Measurements from ENCODE around the gene PCBP3.

Gene PCBP3

GRCh38 chr21:45940621-45941337 is 297.3 kb downstream of the PCBP3 start:
- Mint-ChIP-seq H3K27me3 (peaks cover 11% of the 10 kb centered on the region), H3K4me3 (no peak overlapping the region), H3K4me1 (peaks cover 5% of the 10 kb centered on the region), H3K27ac (peak overlapping the region in 1 of 2 donors; percentile 27), H3K9me3 (no peaks in the 10 kb centered on the region)
- no peak for DNase-seq
- ATAC-seq: peak; percentile 41

- Mint-ChIP-seq H3K27ac (no peak overlapping the region), H3K27me3 (peaks cover 11% of the 10 kb centered on the region), H3K9me3 (no peaks in the 10 kb centered on the region), H3K4me3 (no peak overlapping the region), H3K4me1 (peaks cover 5% of the 10 kb centered on the region)
- ATAC-seq: no peak
- no peak for DNase-seq
Measured at GRCh38 chr21:45941338-45941710, 297.8 kb downstream of the PCBP3 start.

- peaks cover 5% of the 10 kb centered on the region for H3K4me1 Mint-ChIP-seq
- H3K27ac Mint-ChIP-seq: peak overlapping the region in 1 of 2 donors; percentile 33
- DNase-seq: no peak
Measured at GRCh38 chr21:45941717-45942546, 298.4 kb downstream of the PCBP3 start.

GRCh38 chr21:45942755-45943629 is 299.5 kb downstream of the PCBP3 start:
- Mint-ChIP-seq H3K4me1 (peaks cover 1% of the 10 kb centered on the region), H3K27me3 (peaks cover 1% of the 10 kb centered on the region), H3K9me3 (no peaks in the 10 kb centered on the region), H3K27ac (no peak overlapping the region), H3K4me3 (no peak overlapping the region)
- ATAC-seq (no peak), DNase-seq (no peak)

More at GRCh38 chr21:45941717-45942546, 298.4 kb downstream of the PCBP3 start:
- Mint-ChIP-seq H3K4me3 (no peak overlapping the region), H3K9me3 (no peaks in the 10 kb centered on the region), H3K27me3 (peaks cover 11% of the 10 kb centered on the region)
- no peak for ATAC-seq

GRCh38 chr21:45943630-45944540 is 300.4 kb downstream of the PCBP3 start:
- Mint-ChIP-seq H3K27me3 (peaks cover 8% of the 10 kb centered on the region), H3K4me1 (no peaks in the 10 kb centered on the region), H3K27ac (peak overlapping the region in 1 of 2 donors; percentile 51), H3K9me3 (no peaks in the 10 kb centered on the region), H3K4me3 (no peak overlapping the region)
- no peak for DNase-seq
- peak; percentile 50 for ATAC-seq

- DNase-seq: no peak
- Mint-ChIP-seq H3K9me3 (no peaks in the 10 kb centered on the region), H3K4me3 (no peak overlapping the region), H3K27me3 (peaks cover 10% of the 10 kb centered on the region), H3K27ac (no peak overlapping the region), H3K4me1 (no peaks in the 10 kb centered on the region)
- ATAC-seq: peak; percentile 18
Measured at GRCh38 chr21:45944601-45945000, 301.1 kb downstream of the PCBP3 start.

DNA sequence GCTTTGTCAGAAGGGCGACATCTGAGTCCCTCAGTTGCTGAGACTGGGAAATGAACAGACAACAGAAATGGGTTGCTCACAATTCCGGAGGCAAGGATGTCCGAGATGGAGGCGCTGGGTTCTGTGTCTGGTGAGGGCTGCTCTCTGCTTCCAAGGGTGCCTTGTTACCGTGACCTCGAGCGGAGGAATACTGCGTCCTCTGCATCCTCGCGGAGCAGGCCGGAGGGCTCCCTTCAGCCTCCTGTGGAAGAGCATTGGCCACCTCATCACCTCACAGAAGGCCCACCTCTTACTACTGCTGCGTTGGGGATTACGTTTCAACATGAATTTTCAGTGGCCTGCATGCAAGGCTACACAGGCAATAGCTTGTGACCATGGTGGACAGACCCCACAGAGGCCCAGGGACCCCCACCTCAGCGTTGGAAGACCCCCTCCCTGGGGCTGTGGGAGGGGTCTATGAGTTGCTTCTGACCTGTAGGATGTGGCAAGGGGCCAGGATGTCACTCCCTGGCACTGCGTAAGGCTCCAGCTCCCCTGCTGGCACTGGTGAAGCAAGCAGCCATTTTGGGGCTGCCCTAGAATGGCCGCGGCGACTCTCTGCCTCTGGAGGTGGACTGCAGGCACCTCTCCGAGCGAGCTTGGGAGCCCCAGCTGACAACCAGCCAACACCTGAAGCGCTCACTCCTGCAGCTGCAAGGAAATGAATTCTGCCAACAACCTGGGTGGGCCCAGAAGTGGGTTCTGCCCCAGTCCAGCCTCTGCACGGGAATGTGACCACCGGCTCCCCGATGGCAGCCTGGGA is 301.7 kb downstream of the PCBP3 start:
- DNase-seq: no peak
- H3K27ac Mint-ChIP-seq: no peak overlapping the region
- no peaks in the 10 kb centered on the region for H3K9me3 Mint-ChIP-seq
- no peak for ATAC-seq
- peaks cover 12% of the 10 kb centered on the region for H3K27me3 Mint-ChIP-seq
- H3K4me3 Mint-ChIP-seq: no peak overlapping the region
- no peaks in the 10 kb centered on the region for H3K4me1 Mint-ChIP-seq

- Mint-ChIP-seq H3K4me1 (no peaks in the 10 kb centered on the region), H3K27ac (no peak overlapping the region), H3K9me3 (no peaks in the 10 kb centered on the region), H3K27me3 (peaks cover 18% of the 10 kb centered on the region), H3K4me3 (no peak overlapping the region)
- DNase-seq (no peak), ATAC-seq (no peak)
Measured at GRCh38 chr21:45945868-45946210, 302.3 kb downstream of the PCBP3 start.

DNA sequence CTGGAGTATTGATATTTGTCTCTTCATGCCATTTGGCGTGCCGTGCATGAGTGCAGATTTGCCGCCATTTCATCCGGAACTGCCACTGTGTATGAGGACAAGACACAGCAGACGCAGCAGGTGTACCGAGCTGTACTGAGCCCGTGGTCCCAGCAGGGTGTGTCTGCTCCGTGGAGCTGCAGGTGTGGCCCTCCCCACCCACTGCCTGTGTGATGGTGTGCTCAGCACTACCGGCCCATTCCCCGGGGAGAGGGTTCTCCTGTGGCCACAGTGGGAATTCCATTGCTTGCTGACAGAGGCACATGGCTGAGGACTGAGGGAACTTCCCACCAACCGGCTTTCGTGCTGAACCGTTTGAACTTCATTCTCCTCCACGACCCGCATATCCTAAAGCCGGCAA is 303.8 kb downstream of the PCBP3 start:
- Mint-ChIP-seq H3K4me1 (no peaks in the 10 kb centered on the region), H3K4me3 (no peak overlapping the region), H3K9me3 (no peaks in the 10 kb centered on the region), H3K27me3 (peaks cover 30% of the 10 kb centered on the region), H3K27ac (no peak overlapping the region)
- ATAC-seq (no peak), DNase-seq (no peak)

GRCh38 chr21:45947716-45948255 is 304.3 kb downstream of the PCBP3 start:
- ATAC-seq (no peak), DNase-seq (no peak)
- peaks cover 30% of the 10 kb centered on the region for H3K27me3 Mint-ChIP-seq
- no peak overlapping the region for H3K27ac Mint-ChIP-seq
- H3K4me3 Mint-ChIP-seq: no peak overlapping the region
- H3K9me3 Mint-ChIP-seq: no peaks in the 10 kb centered on the region
- no peaks in the 10 kb centered on the region for H3K4me1 Mint-ChIP-seq

GRCh38 chr21:45948576-45949141 is 305.1 kb downstream of the PCBP3 start:
- Mint-ChIP-seq H3K4me1 (no peaks in the 10 kb centered on the region), H3K27ac (no peak overlapping the region), H3K4me3 (no peak overlapping the region), H3K27me3 (peaks cover 30% of the 10 kb centered on the region), H3K9me3 (no peaks in the 10 kb centered on the region)
- no peak for ATAC-seq
- DNase-seq: no peak

- Mint-ChIP-seq H3K9me3 (no peaks in the 10 kb centered on the region), H3K27ac (no peak overlapping the region), H3K4me1 (no peaks in the 10 kb centered on the region), H3K4me3 (no peak overlapping the region), H3K27me3 (peaks cover 30% of the 10 kb centered on the region)
- no peak for DNase-seq
- no peak for ATAC-seq
Measured at GRCh38 chr21:45949928-45950739, 306.6 kb downstream of the PCBP3 start.

Measured in stimulated activated naive CD8-positive, alpha-beta T cell treated with anti-CD3 and anti-CD28 coated beads, Interleukin-15, amount 100 ng/mL, for 72 hours (primary cell).